Measurements from ENCODE around the gene PPTC7. TPM values are rescaled to one million over a fixed set of nuclear protein-coding genes. Genes with fewer than 3 reads are reported as not detected.

PPTC7 gene
- polyA plus RNA-seq, 1 donor from 2014 or later: 7.2 TPM

- H3K9me2 ChIP-seq (ENCODE audit: insufficient read depth, low read length): no peaks in the 10 kb centered on the region
- H3K4me3 ChIP-seq (ENCODE audit: low read length): no peak overlapping the region
- no peaks in the 10 kb centered on the region for H3K27me3 ChIP-seq (ENCODE audit: insufficient read depth, low read depth, low read length)
- H3F3A ChIP-seq (ENCODE audit: insufficient read depth, low read length, poor library complexity, severe bottlenecking): no peaks in the 10 kb centered on the region
- H3K9me3 ChIP-seq (ENCODE audit: low read length): no peaks in the 10 kb centered on the region
- no peak overlapping the region for H2AFZ ChIP-seq (ENCODE audit: low read depth, low read length)
- no peaks in the 10 kb centered on the region for H4K20me1 ChIP-seq (ENCODE audit: insufficient read depth)
- no peaks in the 10 kb centered on the region for H3K36me3 ChIP-seq (ENCODE audit: insufficient read depth, low read length)
- TF ChIP-seq CTCF (IDR thresholded peaks at IDR 0.05; ENCODE audit: poor library complexity, severe bottlenecking) (no peak), POLR2AphosphoS5 (IDR thresholded peaks at IDR 0.05) (no peak), SMC3 (conservative IDR thresholded peaks at IDR 0.05; ENCODE audit: poor library complexity) (no peak), TAF1 (IDR thresholded peaks at IDR 0.05; ENCODE audit: low read depth) (no peak), EZH2 (IDR thresholded peaks at IDR 0.05; ENCODE audit: borderline replicate concordance, insufficient read depth, low read length, poor library complexity, severe bottlenecking) (no peak), EP300 (conservative IDR thresholded peaks at IDR 0.05; ENCODE audit: poor library complexity, severe bottlenecking) (no peak), MXI1 (conservative IDR thresholded peaks at IDR 0.05; ENCODE audit: poor library complexity, severe bottlenecking) (no peak), RAD21 (conservative IDR thresholded peaks at IDR 0.05) (no peak), REST (IDR thresholded peaks at IDR 0.05; ENCODE audit: borderline replicate concordance) (no peak)
- H3K9ac ChIP-seq (ENCODE audit: low read length): no peak overlapping the region
- H3K27ac ChIP-seq (ENCODE audit: low read length): no peak overlapping the region
- H3K4me2 ChIP-seq (ENCODE audit: low read length): no peak overlapping the region
- H3K79me2 ChIP-seq (replicated peaks; ENCODE audit: insufficient read depth, low read length): peaks cover 11% of the 10 kb centered on the region
Observed at GRCh38 chr12:110556705-110557104, 26.4 kb downstream of the PPTC7 start.

- Histone ChIP-seq H3K27ac (ENCODE audit: low read length) (no peak overlapping the region), H4K20me1 (ENCODE audit: insufficient read depth) (no peaks in the 10 kb centered on the region), H3K36me3 (ENCODE audit: insufficient read depth, low read length) (no peaks in the 10 kb centered on the region), H3K9ac (ENCODE audit: low read length) (no peak overlapping the region), H3K27me3 (ENCODE audit: insufficient read depth, low read depth, low read length) (no peaks in the 10 kb centered on the region), H3K4me3 (ENCODE audit: low read length) (no peak overlapping the region), H3K79me2 (replicated peaks; ENCODE audit: insufficient read depth, low read length) (peaks cover 11% of the 10 kb centered on the region), H2AFZ (ENCODE audit: low read depth, low read length) (no peak overlapping the region), H3K9me3 (ENCODE audit: low read length) (no peaks in the 10 kb centered on the region), H3K4me2 (ENCODE audit: low read length) (no peak overlapping the region), H3F3A (ENCODE audit: insufficient read depth, low read length, poor library complexity, severe bottlenecking) (no peaks in the 10 kb centered on the region), H3K9me2 (ENCODE audit: insufficient read depth, low read length) (no peaks in the 10 kb centered on the region)
- TF ChIP-seq TAF1 (IDR thresholded peaks at IDR 0.05; ENCODE audit: low read depth): no peak
- no peak for TF ChIP-seq POLR2AphosphoS5 (IDR thresholded peaks at IDR 0.05)
- TF ChIP-seq MXI1 (conservative IDR thresholded peaks at IDR 0.05; ENCODE audit: poor library complexity, severe bottlenecking): no peak
- TF ChIP-seq CTCF (IDR thresholded peaks at IDR 0.05; ENCODE audit: poor library complexity, severe bottlenecking): no peak
- no peak for TF ChIP-seq EP300 (conservative IDR thresholded peaks at IDR 0.05; ENCODE audit: poor library complexity, severe bottlenecking)
- no peak for TF ChIP-seq RAD21 (conservative IDR thresholded peaks at IDR 0.05)
- no peak for TF ChIP-seq EZH2 (IDR thresholded peaks at IDR 0.05; ENCODE audit: borderline replicate concordance, insufficient read depth, low read length, poor library complexity, severe bottlenecking)
- TF ChIP-seq REST (IDR thresholded peaks at IDR 0.05; ENCODE audit: borderline replicate concordance): no peak
- TF ChIP-seq SMC3 (conservative IDR thresholded peaks at IDR 0.05; ENCODE audit: poor library complexity): no peak
Observed at GRCh38 chr12:110555577-110556406, 27.3 kb downstream of the PPTC7 start.
